Karpas-422 (cell line): Measurements from ENCODE around the gene WDR45B. TPM values are rescaled to one million over a fixed set of nuclear protein-coding genes. Genes with fewer than 3 reads are reported as not detected.
A peak's percentile ranks its signal among the peaks of the same experiment; 100 is the strongest.

Experiments used
- DNase-seq: peaks from one replicate; pipeline ENCODE4 v3.0.0-alpha.2; 2015
- H2AFZ ChIP-seq: fragments of 200-600 bp; sonication (generic); 2 replicates; pipeline ENCODE4 v1.6.1; 2014; ENCODE audit warnings: antibody characterized with exemption, low read length, mixed read lengths
- H3K27ac ChIP-seq: fragments of 200-600 bp; sonication (generic); 2 replicates; pipeline ENCODE4 v1.5.1; 2014; ENCODE audit warnings: mild to moderate bottlenecking, low read length, moderate library complexity
- H3K27me3 ChIP-seq: fragments of 200-600 bp; sonication (generic); 2 replicates; pipeline ENCODE4 v1.6.1; 2014; ENCODE audit warnings: low read length, mixed read lengths
- H3K36me3 ChIP-seq: fragments of 200-600 bp; sonication (generic); 2 replicates; pipeline ENCODE4 v1.6.1; 2014; ENCODE audit warnings: low read length, mixed read lengths; ENCODE audit not compliant: insufficient read depth
- H3K4me1 ChIP-seq: fragments of 200-600 bp; sonication (generic); 2 replicates; pipeline ENCODE4 v1.6.1; 2014; ENCODE audit warnings: mild to moderate bottlenecking, low read length, mixed read lengths
- H3K4me2 ChIP-seq: fragments of 200-600 bp; sonication (generic); 2 replicates; pipeline ENCODE4 v1.6.1; 2014; ENCODE audit warnings: low read length, low read depth, mild to moderate bottlenecking; ENCODE audit not compliant: poor library complexity, severe bottlenecking
- H3K4me3 ChIP-seq: fragments of 200-600 bp; sonication (generic); 2 replicates; pipeline ENCODE4 v1.5.1; 2014; ENCODE audit warnings: mild to moderate bottlenecking, antibody characterized with exemption, low read length, mixed read lengths
- H3K79me2 ChIP-seq: fragments of 200-600 bp; sonication (generic); 2 replicates; pipeline ENCODE4 v1.6.1; 2014; ENCODE audit warnings: mild to moderate bottlenecking, low read length, mixed read lengths
- H3K9ac ChIP-seq: fragments of 200-600 bp; sonication (generic); 2 replicates; pipeline ENCODE4 v1.6.0; 2014; ENCODE audit warnings: low read length
- H3K9me2 ChIP-seq: fragments of 200-600 bp; sonication (generic), shearing (Covaris generic); replicated peaks from 2 replicates; pipeline ENCODE4 v1.6.0; 2014; ENCODE audit warnings: mild to moderate bottlenecking, low read length, moderate library complexity; ENCODE audit not compliant: insufficient read depth
- H3K9me3 ChIP-seq: fragments of 300-700, 200-600 bp; sonication (generic); 2 replicates; pipeline ENCODE4 v1.6.1; 2014; ENCODE audit warnings: low read length, mixed read lengths
- H4K20me1 ChIP-seq: fragments of 200-600 bp; sonication (generic); 2 replicates; pipeline ENCODE4 v1.6.1; 2014; ENCODE audit warnings: mild to moderate bottlenecking, antibody characterized with exemption, low read length, low read depth; ENCODE audit not compliant: insufficient read depth
- total RNA-seq: library from RNA; depleted of rRNA; stranded (reverse); fragments of >200 nt; shearing (Covaris generic); gene quantifications from 2 replicates; pipeline ENCODE4 v1.2.3, GENCODE V29; 2014; ENCODE audit warnings: low replicate concordance

WDR45B gene
- total RNA-seq, 1 experiment from 2014 or later: 55.8 TPM

DNA sequence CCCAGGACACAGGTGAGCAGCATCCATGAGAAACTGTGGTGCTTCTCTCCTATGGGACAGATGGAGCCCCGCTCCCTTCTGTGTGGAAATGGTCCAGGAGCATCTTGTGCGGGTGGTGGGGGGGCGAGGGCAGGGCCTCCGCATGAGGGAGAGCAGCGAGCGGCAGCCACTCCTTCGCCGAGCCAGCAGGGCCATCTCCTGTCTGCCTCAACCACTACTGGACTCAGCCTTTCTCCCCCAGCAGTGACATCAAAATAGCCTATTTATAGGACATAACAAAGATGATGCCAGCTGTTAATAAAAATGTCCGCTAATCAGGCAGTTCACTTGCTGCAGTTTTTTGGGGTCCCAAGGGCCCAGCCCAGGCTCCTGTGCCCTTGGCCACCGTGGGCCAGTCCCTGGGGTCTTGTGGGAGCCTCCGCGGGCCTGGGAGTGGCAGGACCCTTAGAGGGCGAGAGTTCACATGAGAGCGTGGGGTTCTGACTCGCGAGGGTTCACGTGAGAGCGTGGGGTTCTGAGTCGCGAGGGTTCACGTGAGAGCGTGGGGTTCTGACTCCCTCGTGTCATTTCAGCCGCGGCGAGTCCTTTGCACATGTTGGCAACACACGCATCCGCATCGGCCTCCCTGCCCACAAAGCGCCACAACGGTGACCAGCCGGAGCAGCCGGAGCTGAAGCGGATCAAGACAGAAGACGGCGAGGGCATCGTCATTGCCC is 47.4 kb downstream of the WDR45B start:
- Histone ChIP-seq H3K79me2 (0 out of 2 replicates have a peak, but pooled peaks cover 3% of the 10 kb centered on the region), H4K20me1 (peaks cover 14% of the 10 kb centered on the region), H3K4me2 (no peak overlapping the region), H3K9me3 (no peaks in the 10 kb centered on the region), H3K9ac (no peak overlapping the region), H3K36me3 (peaks cover 17% of the 10 kb centered on the region; the same call in 1 of the 2 replicates), H3K9me2 (no peaks in the 10 kb centered on the region), H3K27me3 (no peaks in the 10 kb centered on the region), H3K4me3 (no peak overlapping the region), H3K4me1 (peaks cover 11% of the 10 kb centered on the region), H3K27ac (no peak overlapping the region), H2AFZ (no peak overlapping the region)
- DNase-seq: no peak

DNA sequence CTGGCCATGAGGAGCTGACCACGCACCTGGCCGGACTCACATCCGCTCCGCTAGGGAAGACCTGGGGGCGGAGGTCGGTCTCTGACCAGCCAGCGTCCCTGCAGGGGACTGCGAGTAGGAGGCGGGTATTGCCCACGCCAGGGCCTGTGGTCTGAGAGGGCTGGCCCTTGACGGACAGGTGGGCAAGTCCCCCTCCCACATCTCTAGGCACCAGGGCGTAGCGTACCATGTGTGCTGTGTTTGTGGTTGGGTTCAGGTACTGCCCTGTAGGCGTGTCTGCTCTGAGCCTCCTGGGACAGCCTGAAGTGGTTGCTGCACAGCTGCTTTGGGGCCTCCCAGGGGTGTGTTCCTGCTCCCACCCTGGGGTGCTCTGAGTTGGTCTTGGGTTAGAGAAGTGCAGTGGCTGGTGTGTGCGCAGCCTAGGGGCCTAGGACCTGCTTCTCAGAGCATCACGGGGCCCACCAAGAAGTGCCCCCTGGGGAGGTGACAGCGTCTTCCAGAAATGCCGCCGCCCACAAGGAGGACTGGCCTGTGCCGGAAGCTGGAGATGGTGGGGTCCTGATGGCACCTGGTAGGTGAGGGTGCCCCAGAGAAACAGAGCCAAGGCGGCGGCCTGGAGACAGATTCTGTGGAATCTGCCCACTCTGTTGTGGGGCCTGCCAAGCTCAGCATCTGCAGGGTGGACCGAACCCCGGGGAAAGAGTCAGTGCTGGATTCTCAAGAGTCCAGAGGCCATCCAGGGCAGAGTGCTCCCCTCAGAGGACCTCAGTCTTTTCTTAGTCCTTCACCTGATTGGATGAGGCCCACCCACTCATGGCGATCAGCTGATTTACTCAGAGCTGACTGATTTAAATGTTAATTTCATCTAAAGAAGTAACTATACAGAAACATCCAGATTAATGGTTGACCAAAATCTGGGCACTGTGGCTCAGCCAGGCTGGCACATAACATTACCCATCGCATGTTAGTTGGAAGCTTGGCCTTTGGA is 48.3 kb downstream of the WDR45B start:
- DNase-seq: peak; percentile 75
- Histone ChIP-seq H3K27me3 (no peaks in the 10 kb centered on the region), H3K36me3 (peaks cover 13% of the 10 kb centered on the region; the same call in 1 of the 2 replicates), H3K9me2 (no peaks in the 10 kb centered on the region), H3K9ac (no peak overlapping the region), H2AFZ (no peak overlapping the region), H3K4me3 (no peak overlapping the region), H3K9me3 (no peaks in the 10 kb centered on the region), H3K27ac (no peak overlapping the region), H4K20me1 (peaks cover 14% of the 10 kb centered on the region), H3K4me1 (peaks cover 11% of the 10 kb centered on the region), H3K79me2 (0 out of 2 replicates have a peak, but pooled peaks cover 3% of the 10 kb centered on the region), H3K4me2 (no peak overlapping the region)

DNA sequence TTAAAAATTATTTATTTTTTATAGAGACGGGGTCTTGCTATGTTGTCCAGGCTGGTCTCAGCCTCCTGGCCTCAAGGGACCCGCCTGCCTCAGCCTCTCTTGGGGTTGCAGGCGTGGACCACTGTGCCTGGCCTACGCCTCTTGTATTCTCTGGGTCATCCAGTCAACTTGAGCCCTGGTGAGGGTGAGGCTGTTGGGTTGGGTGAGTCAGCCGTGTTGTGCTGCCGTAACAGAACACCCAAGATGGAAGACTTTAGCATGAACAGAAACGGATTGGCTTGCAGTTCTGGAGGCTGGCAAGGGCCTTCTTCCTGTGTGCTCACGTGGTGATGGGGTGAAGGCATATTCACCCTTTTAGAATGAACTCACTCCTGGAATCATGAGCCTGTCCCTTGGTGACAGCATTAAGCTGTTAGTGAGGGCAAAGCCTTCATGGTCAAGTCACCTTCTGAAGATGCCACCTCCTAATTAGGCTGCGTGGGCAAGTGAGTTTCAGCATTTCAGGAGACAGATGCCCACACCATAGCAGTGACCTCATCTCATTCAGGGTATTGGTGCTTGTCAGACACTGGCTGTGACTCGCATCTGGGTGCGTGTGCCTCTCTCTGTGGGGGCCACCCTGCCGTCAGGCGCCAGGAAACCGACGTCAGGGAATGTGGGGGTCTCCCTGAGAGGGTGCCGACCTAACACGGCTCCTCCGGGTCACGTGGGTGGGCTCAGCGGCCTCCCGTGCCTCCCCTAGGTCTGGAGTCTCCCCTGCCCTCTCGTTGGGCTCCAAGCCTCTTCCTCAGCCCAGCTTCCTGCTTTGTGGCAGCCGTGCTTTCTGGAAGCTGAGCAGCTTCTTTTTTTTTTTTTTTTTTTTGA is 49.8 kb downstream of the WDR45B start:
- Histone ChIP-seq H3K36me3 (peaks cover 13% of the 10 kb centered on the region; the same call in 1 of the 2 replicates), H3K4me1 (peaks cover 16% of the 10 kb centered on the region)

DNA sequence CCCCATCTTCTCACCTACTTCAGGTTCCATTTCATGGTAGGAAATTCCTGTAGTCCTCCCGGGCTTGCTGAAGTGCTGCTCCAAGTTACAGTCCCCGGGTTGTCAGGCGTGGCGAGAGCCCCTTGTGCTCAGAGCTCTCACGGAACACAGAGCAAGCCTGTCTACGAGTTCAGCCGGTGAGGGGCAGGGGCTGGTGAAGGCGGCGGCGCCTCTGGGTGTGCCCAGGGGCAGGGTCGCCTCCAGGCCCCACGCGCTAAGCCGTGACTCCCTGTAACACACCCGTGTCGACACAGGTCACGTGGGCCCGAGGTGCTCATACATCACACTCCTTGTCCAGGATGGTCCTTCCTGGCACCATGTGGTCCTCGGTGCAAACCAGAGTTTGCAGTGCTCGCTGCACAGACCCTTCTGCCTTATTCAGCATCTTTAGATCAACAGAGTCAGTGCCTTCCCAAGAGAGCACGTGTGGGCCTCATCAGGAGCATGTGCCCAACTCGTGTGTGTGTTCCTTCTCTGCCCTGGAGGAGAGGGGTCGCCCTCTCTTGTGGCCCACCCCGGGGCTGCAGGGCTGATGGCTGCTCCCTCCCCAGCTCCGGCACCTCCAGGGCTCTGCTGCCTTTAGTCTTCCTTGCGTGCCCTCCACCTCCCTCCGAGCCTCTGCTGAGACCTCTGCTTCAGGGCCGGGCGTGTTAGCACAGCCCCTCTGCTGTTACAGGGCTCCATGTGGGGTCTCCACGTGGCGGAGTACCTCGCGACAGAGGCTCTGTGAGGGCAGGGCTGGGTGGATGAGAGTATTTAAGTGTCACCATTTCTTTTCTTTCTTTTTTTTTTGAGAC is 51.2 kb downstream of the WDR45B start:
- Histone ChIP-seq H3K4me1 (peaks cover 19% of the 10 kb centered on the region), H3K4me2 (no peak overlapping the region), H4K20me1 (peaks cover 14% of the 10 kb centered on the region), H3K4me3 (no peak overlapping the region), H3K9me3 (no peaks in the 10 kb centered on the region), H3K9ac (no peak overlapping the region), H2AFZ (no peak overlapping the region), H3K27ac (no peak overlapping the region), H3K9me2 (no peaks in the 10 kb centered on the region), H3K27me3 (no peaks in the 10 kb centered on the region), H3K36me3 (peaks cover 5% of the 10 kb centered on the region; the same call in 1 of the 2 replicates), H3K79me2 (0 out of 2 replicates have a peak, but pooled peaks cover 3% of the 10 kb centered on the region)
- no peak for DNase-seq

More for the DNA sequence above, 49.8 kb downstream of the WDR45B start:
- H2AFZ ChIP-seq: no peak overlapping the region
- H3K79me2 ChIP-seq: 0 out of 2 replicates have a peak, but pooled peaks cover 3% of the 10 kb centered on the region
- no peak overlapping the region for H3K4me3 ChIP-seq
- no peak for DNase-seq
- H3K27ac ChIP-seq: no peak overlapping the region
- H3K9ac ChIP-seq: no peak overlapping the region
- H3K9me2 ChIP-seq: no peaks in the 10 kb centered on the region
- peaks cover 14% of the 10 kb centered on the region for H4K20me1 ChIP-seq
- H3K27me3 ChIP-seq: no peaks in the 10 kb centered on the region
- H3K4me2 ChIP-seq: no peak overlapping the region
- H3K9me3 ChIP-seq: no peaks in the 10 kb centered on the region

DNA sequence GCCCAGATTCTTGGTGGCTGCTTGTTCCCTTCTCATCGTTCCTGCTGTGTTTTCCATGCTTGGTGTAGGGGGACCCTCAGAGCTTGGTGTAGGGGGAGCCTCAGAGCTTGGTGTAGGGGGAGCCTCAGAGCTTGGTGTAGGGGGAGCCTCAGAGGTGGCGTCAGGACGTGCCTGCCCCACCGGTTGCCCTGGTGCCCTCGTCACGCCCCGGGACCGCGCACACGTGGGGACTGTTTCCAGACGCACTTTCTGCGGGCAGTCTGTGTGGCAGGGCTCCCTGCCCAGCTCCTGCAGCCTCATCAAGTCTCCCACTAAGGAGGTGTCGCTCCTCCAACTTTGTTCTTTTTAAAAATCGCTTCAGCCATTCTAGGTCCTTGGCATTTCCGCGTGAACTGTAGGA is 51.9 kb downstream of the WDR45B start:
- H3K27me3 ChIP-seq: no peaks in the 10 kb centered on the region
- peaks cover 11% of the 10 kb centered on the region for H4K20me1 ChIP-seq
- H3K4me3 ChIP-seq: no peak overlapping the region
- no peak for DNase-seq
- H2AFZ ChIP-seq: no peak overlapping the region
- no peak overlapping the region for H3K9ac ChIP-seq
- no peaks in the 10 kb centered on the region for H3K79me2 ChIP-seq
- H3K36me3 ChIP-seq: no peaks in the 10 kb centered on the region
- H3K4me2 ChIP-seq: no peak overlapping the region
- H3K27ac ChIP-seq: no peak overlapping the region
- H3K4me1 ChIP-seq: peaks cover 19% of the 10 kb centered on the region
- no peaks in the 10 kb centered on the region for H3K9me3 ChIP-seq
- H3K9me2 ChIP-seq: no peaks in the 10 kb centered on the region

DNA sequence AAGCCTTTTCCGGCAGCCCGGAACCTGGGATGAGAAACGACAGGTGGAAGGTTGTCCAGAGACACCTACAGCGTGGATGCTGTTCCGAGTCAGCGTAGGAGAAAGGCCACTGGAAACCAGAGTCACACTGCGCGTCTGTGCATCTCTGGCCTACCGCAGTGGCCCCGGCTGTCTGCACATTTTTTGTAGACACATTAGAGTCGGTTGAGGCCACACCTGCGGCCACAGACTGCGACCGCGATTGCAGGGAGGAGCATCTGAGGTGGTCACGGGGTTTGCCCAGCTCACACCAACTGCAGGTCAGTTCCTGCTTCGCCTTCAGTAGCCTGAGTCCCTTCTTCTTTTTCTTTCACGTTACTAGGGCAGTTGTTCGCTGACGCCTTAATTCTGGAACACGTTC is 52.4 kb downstream of the WDR45B start:
- Histone ChIP-seq H4K20me1 (peaks cover 11% of the 10 kb centered on the region), H3K9me3 (no peaks in the 10 kb centered on the region), H3K4me1 (peaks cover 19% of the 10 kb centered on the region), H3K4me2 (no peak overlapping the region), H3K4me3 (no peak overlapping the region), H3K79me2 (no peaks in the 10 kb centered on the region), H3K9me2 (no peaks in the 10 kb centered on the region), H2AFZ (no peak overlapping the region), H3K27me3 (no peaks in the 10 kb centered on the region), H3K36me3 (no peaks in the 10 kb centered on the region), H3K9ac (no peak overlapping the region), H3K27ac (no peak overlapping the region)
- no peak for DNase-seq

DNA sequence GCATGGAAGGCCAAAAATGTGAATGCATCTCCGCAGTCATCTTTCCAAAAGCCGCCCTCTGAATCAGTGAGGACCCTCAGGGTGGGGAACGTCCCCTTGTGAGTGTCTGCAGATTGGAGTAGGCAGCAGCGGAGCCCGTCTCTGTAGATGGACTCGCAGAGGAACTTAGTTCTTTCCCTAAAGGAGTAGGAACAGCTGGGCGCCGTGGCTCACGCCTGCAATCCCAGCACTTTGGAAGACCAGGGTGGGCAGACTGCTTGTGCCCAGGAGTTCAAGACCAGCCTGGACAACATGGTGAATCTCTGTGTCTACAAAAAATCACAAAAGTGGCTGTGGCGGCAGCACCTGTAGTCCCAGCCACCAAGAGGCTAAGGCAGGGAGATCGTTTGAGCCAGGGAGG is 53.7 kb downstream of the WDR45B start:
- no peak overlapping the region for H3K4me3 ChIP-seq
- no peak overlapping the region for H2AFZ ChIP-seq
- H3K9ac ChIP-seq: no peak overlapping the region
- no peaks in the 10 kb centered on the region for H3K79me2 ChIP-seq
- no peaks in the 10 kb centered on the region for H3K9me2 ChIP-seq
- peaks cover 9% of the 10 kb centered on the region for H3K4me1 ChIP-seq
- H3K9me3 ChIP-seq: no peaks in the 10 kb centered on the region
- no peaks in the 10 kb centered on the region for H3K27me3 ChIP-seq
- peaks cover 7% of the 10 kb centered on the region; the same call in 1 of the 2 replicates for H4K20me1 ChIP-seq
- no peak for DNase-seq
- no peak overlapping the region for H3K27ac ChIP-seq
- H3K4me2 ChIP-seq: no peak overlapping the region
- no peaks in the 10 kb centered on the region for H3K36me3 ChIP-seq
